GM13976 (cell line): Measurements from ENCODE around the gene CYSTM1.

ENCODE experiments used
- DNase-seq: peaks from one replicate; pipeline ENCODE4 v3.0.0; 2012; ENCODE audit warnings: low spot score
- in situ Hi-C: fragments of 300-500 bp; cut with MboI; formaldehyde crosslinking; loops from one replicate; pipeline ENCODE4 v1.12.0; 2022; ENCODE audit warnings: low sequenced_read_pairs, mixed read lengths, inconsistent platforms; ENCODE audit not compliant: unreplicated experiment
- TF ChIP-seq, protein P1 (sequence below): IDR thresholded peaks from 2 replicates; pipeline ENCODE4 v1.5.1; 2012; ENCODE audit warnings: borderline replicate concordance, mild to moderate bottlenecking; ENCODE audit not compliant: insufficient read depth; ENCODE audit errors: extremely low read depth, missing control alignments, control extremely low read depth

CYSTM1 gene

DNA sequence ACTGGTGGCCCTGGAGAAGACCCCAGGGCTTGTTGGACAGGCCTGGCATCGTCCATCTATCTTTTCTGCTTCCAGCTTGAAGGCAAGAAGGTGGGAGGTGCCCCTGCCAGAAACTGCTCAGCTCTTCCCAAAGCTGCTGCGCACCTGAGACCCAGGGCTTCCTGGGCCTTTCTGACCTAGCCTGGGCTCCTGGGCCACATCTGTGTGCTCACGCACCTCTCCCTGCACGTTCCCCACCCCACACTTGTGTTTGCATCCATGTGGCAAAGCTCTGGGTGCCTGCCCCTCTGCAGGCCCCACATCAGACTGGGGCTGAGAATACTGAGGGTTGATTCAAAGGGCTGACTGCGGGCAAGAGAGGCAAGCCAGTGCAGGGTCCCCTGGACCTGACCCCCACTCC lies 64.5 kb downstream of the CYSTM1 start:
- in situ Hi-C loops: loop anchor here (25.0 kb wide), 1 partner anchor 473 kb away; the partner anchor contains the start of gene ZMAT2
- TF ChIP-seq, protein P1, sequence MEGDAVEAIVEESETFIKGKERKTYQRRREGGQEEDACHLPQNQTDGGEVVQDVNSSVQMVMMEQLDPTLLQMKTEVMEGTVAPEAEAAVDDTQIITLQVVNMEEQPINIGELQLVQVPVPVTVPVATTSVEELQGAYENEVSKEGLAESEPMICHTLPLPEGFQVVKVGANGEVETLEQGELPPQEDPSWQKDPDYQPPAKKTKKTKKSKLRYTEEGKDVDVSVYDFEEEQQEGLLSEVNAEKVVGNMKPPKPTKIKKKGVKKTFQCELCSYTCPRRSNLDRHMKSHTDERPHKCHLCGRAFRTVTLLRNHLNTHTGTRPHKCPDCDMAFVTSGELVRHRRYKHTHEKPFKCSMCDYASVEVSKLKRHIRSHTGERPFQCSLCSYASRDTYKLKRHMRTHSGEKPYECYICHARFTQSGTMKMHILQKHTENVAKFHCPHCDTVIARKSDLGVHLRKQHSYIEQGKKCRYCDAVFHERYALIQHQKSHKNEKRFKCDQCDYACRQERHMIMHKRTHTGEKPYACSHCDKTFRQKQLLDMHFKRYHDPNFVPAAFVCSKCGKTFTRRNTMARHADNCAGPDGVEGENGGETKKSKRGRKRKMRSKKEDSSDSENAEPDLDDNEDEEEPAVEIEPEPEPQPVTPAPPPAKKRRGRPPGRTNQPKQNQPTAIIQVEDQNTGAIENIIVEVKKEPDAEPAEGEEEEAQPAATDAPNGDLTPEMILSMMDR: no peak
- no peak for DNase-seq

DNA sequence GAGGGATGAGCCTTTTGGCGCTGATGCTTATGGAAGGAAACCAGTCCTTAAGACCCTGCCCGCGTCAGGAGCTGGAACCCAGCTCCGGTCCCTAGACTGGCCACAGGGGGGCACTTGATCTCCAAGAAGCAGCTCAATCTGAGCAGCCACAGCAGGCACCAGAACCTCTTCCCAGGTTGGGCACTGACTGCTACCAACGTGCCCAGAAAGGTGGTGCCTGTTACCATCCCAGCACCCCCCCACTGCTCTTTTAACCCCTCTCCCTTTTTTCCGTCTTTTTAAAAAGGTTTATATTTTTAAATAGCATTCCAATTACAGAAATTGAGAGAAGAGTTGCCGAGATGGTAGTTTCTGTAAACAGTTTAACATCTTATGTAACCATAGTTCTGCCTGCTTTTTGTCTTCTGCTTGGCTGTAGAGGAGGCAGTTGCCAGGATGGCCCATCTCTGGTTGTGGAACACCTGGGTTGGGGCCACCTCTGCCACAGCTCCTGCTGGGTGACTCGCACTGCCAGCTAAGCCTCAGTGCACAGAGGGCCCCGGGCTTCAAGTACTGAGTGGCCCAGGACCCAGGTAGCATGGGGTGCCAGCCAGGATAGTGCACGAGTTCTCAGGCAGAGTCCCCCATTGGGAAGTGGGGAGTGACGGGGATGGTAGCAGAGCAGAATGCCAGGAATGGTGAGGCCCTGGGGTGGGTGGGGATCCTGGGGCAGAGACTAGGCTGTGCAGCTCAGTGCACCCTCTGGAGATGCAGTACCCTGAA lies 65.1 kb downstream of the CYSTM1 start:
- TF ChIP-seq, protein P1: peak; percentile 55
- peak; percentile 78 for DNase-seq
- in situ Hi-C loops: loop anchor here (25.0 kb wide), 1 partner anchor 472 kb away; the partner anchor contains the start of gene ZMAT2

DNA sequence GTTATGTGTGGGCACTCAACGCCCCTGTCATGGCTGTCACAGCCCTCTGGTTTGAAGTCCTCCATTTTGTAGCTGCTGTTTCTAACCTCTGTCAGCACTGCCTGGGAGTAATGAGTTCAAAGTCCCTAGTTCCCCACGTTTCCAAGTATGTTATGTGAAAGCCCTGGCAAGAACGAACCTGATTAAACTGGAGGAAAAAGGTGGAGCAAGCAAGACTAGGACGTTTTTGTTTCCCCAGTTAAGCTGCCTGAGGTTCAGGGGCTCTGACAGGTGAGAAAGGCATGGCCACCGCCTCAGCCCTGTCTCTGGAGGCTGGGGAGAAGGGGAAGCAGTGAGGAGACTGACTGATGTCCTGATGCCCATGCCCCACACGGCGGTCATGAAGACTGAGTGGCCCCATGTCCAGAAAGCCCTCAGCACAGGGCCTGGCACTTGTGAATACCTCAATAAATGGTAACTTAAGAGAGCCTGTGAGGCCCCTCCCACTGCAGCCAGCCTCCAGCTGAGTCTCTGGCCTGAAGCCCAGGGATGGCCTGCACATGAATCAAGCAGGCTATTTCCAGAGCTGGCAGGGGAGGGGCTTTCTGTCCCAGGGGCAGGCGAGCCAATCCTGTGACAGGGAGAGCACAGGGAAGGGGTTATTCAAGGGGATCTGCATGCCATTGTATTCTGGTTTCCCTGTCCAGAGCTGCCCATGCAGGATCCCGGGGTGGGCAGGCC lies 66.2 kb downstream of the CYSTM1 start:
- TF ChIP-seq, protein P1: no peak
- no peak for DNase-seq
- in situ Hi-C loops: loop anchor here (25.0 kb wide), 1 partner anchor 471 kb away; the partner anchor contains the start of gene ZMAT2

DNA sequence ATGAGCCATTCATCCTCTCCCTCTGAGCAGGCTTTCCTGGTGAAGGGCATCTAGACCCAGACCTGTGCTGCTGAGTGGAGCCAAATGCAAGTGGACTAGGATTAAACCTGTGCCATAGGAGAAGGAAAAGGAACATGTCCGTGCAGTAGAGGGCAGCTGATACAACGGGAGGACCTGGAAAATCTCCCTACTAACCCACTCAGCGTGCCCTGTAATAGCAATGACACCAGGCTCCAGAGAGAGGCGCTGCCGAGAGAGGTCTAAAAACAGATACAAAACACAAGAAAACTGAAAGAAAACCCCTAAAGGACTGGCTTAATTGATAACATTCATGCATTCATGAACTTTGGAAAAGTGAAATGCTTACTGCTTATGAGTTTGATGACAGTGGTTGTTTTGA lies 67.1 kb downstream of the CYSTM1 start:
- in situ Hi-C loops: loop anchor here (25.0 kb wide), 1 partner anchor 470 kb away; the partner anchor contains the start of gene ZMAT2
- no peak for DNase-seq
- TF ChIP-seq, protein P1: no peak

DNA sequence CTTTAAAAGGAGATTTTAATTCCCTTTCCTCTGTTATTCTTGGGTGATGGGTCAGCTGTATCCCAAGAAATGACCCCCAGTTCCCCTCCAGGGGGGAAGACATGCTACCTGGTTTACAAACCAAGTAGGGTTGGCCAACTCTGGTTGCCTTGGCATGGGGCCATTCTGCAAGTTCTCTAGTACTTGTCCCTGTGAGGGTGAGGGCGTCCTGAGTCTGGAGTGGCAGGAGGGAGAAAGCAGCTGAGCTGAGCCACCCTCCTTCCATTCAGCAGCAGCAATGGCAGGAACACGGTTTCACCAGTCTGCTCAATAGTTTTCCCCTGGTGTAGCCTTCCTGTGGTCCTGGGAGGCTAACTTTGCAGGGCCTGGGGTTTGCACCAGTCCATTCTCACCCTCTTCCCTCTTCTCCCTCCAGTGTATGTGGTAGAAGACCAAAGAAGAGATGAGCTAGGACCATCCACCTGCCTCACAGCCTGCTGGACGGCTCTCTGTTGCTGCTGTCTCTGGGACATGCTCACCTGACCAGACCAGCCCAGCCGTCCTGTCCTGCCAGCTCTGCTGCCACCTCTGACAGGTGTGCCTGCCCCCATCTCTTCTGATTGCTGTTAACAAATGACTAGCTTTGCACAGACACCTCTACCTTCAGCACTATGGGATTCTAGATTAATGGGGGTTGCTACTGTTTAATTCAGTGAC lies 68.0 kb downstream of the CYSTM1 start:
- no peak for DNase-seq
- TF ChIP-seq, protein P1: no peak
- in situ Hi-C loops: loop anchor here (25.0 kb wide), 1 partner anchor 469 kb away; the partner anchor contains the start of gene ZMAT2

DNA sequence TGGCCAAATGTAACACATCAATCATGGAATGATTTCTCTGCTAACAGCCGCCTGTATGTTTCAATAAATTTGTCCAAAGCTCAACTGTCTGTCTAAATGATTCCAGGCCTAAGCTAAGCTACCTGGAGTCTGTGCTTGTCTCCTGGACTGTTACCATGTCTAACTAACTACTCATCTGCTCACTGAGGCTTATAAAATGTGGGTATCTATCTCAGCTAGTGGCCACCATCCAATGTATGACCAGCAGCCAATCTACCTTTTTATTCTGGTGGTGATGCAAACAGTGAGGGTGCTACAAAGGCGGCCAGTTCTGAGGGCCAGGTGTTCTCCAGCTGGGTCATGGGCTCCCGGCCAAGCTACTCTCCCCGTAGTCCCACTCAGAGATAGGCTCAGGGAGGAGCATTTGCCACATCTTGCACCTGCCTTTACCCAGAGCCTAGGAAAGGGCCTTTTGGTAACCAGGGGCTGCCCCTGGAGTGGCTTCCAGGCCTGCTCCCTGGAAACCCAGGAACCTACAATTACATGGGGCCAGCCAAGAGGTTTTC lies 68.8 kb downstream of the CYSTM1 start:
- in situ Hi-C loops: loop anchor here (25.0 kb wide), 1 partner anchor 469 kb away; the partner anchor contains the start of gene ZMAT2
- no peak for DNase-seq
- TF ChIP-seq, protein P1: no peak
